ENCODE results near the gene BHLHE23.

DNA sequence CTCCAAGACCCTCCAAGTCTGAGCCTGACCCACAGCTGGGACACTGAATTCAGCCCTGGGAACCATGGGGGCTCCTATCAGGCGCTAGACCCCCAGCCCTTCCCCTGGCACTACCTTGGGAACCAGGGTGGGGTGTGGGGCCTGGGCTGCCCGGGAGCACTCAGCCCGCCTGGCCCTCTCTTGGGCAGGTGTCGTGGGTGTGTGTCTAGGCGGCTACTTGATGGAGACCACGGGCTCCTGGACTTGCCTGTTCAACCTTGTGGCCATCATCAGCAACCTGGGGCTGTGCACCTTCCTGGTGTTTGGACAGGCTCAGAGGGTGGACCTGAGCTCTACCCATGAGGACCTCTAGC lies 39.6 kb downstream of the BHLHE23 start:
- no peak for TF ChIP-seq CTCF (conservative IDR thresholded peaks at IDR 0.05 in 1 of 2, IDR thresholded peaks at IDR 0.05 in 1 of 2; ENCODE audit: low read depth in 1 of 2, low read length in 2 of 2)
- no peak for TF ChIP-seq EZH2 (IDR thresholded peaks at IDR 0.05; ENCODE audit: low read length, missing control alignments)
